ENCODE results near the gene PLEKHM1.
"Not testable (repeated sequence)": the region's sequence is repeated elsewhere in the genome, so short reads cannot be mapped to it uniquely, and the experiment has no call there.

- TF ChIP-seq POLR2A (IDR thresholded peaks at IDR 0.05; ENCODE audit: low read depth, low read length); POLR2AphosphoS5 (IDR thresholded peaks at IDR 0.05; ENCODE audit: low read depth, low read length); POU2F2 (IDR thresholded peaks at IDR 0.05; ENCODE audit: low read depth, low read length); PAX5 (IDR thresholded peaks at IDR 0.05; ENCODE audit: insufficient read depth, low read length, severe bottlenecking): not testable (repeated sequence)
Observed at GRCh38 chr17:45496507-45496906, 6.0 kb upstream of the PLEKHM1 start.

Measured in GM12891 (cell line).